CD8-positive, alpha-beta memory T cell (primary cell): ENCODE measurements around the gene NRIP1. TPM values are rescaled to one million over a fixed set of nuclear protein-coding genes. Genes with fewer than 3 reads are reported as not detected.

Source experiments
- CTCF ChIA-PET: fragments of 350-600 bp; sonication (Branson Sonifier 250); formaldehyde crosslinking; loops from one replicate; lab custom pipeline; 2021; ENCODE audit warnings: antibody characterized with exemption; lab: Charles Lee
- POLR2A ChIA-PET: fragments of 350-600 bp; sonication (Branson Sonifier 250); formaldehyde crosslinking; loops from one replicate; lab custom pipeline; 2021; ENCODE audit warnings: antibody characterized with exemption; lab: Charles Lee
- DNase-seq, 5 donors: peaks; one replicate each; pipeline versions ENCODE4 v3.0.0 to v3.0.0-alpha.2; 2020 to 2022; ENCODE audit warnings: mixed read lengths in 1 of 5
- H3K27ac ChIP-seq: one replicate; pipeline ENCODE4 v1.7.0; 2013; ENCODE audit warnings: low read depth, mild to moderate bottlenecking, low read length, moderate library complexity
- H3K27me3 ChIP-seq: 2 replicates; pipeline ENCODE4 v1.7.0; 2013; ENCODE audit warnings: low read length, mild to moderate bottlenecking; ENCODE audit not compliant: insufficient read depth, poor library complexity, severe bottlenecking
- H3K36me3 ChIP-seq: 2 replicates; pipeline ENCODE4 v1.7.0; 2013; ENCODE audit warnings: mild to moderate bottlenecking, low read length, moderate library complexity; ENCODE audit not compliant: insufficient read depth
- H3K4me1 ChIP-seq: 2 replicates; pipeline ENCODE4 v1.7.0; 2013; ENCODE audit warnings: mild to moderate bottlenecking, low read length, moderate library complexity; ENCODE audit not compliant: insufficient read depth
- H3K4me3 ChIP-seq: 2 replicates; pipeline ENCODE4 v1.7.0; 2013; ENCODE audit warnings: mild to moderate bottlenecking, low read length
- H3K9me3 ChIP-seq: 2 replicates; pipeline ENCODE4 v1.7.0; 2013; ENCODE audit warnings: mild to moderate bottlenecking, low read length
- H3K27ac Mint-ChIP-seq, 8 donors: one replicate each; pipeline ENCODE4 v1.8.0; 2020 to 2021; ENCODE audit warnings: mixed read lengths in 8 of 8, mild to moderate bottlenecking in 6 of 8, inconsistent platforms in 3 of 8, moderate library complexity in 3 of 8
- H3K27me3 Mint-ChIP-seq, 2 donors: one replicate each; pipeline ENCODE4 v1.8.0; 2020 to 2021; ENCODE audit warnings: mixed read lengths in 2 of 2, mild to moderate bottlenecking in 1 of 2, moderate library complexity in 1 of 2
- H3K36me3 Mint-ChIP-seq, 3 donors: one replicate each; pipeline ENCODE4 v1.8.0; 2020 to 2021; ENCODE audit warnings: mixed read lengths in 3 of 3, inconsistent platforms in 1 of 3, mild to moderate bottlenecking in 1 of 3
- H3K4me1 Mint-ChIP-seq, 3 donors: one replicate each; pipeline ENCODE4 v1.8.0; 2020 to 2021; ENCODE audit warnings: mixed read lengths in 3 of 3, inconsistent platforms in 1 of 3, mild to moderate bottlenecking in 1 of 3
- H3K4me3 Mint-ChIP-seq, 7 donors: one replicate each; pipeline ENCODE4 v1.8.0; 2020 to 2021; ENCODE audit warnings: mixed read lengths in 7 of 7, mild to moderate bottlenecking in 6 of 7, moderate library complexity in 4 of 7, inconsistent platforms in 2 of 7
- H3K9me3 Mint-ChIP-seq, 5 donors: one replicate each; pipeline ENCODE4 v1.8.0; 2020 to 2022; ENCODE audit warnings: mixed read lengths in 5 of 5, mild to moderate bottlenecking in 3 of 5, moderate library complexity in 2 of 5, inconsistent platforms in 1 of 5
- polyA plus RNA-seq: library from polyadenylated mRNA; unstranded; fragments of 300-500 nt; fragmentation: Illumina TruSeq; gene quantifications from one replicate; pipeline ENCODE4 v1.2.3, GENCODE V29; 2021
- total RNA-seq, 2 experiments: library from RNA; stranded (reverse); gene quantifications; one replicate each; pipeline ENCODE4 v1.2.3, GENCODE V29; 2021

NRIP1 gene
- total and polyA plus RNA-seq, 3 experiments from 2014 or later: 14.6 to 37.6 (median 15.7) TPM

DNA sequence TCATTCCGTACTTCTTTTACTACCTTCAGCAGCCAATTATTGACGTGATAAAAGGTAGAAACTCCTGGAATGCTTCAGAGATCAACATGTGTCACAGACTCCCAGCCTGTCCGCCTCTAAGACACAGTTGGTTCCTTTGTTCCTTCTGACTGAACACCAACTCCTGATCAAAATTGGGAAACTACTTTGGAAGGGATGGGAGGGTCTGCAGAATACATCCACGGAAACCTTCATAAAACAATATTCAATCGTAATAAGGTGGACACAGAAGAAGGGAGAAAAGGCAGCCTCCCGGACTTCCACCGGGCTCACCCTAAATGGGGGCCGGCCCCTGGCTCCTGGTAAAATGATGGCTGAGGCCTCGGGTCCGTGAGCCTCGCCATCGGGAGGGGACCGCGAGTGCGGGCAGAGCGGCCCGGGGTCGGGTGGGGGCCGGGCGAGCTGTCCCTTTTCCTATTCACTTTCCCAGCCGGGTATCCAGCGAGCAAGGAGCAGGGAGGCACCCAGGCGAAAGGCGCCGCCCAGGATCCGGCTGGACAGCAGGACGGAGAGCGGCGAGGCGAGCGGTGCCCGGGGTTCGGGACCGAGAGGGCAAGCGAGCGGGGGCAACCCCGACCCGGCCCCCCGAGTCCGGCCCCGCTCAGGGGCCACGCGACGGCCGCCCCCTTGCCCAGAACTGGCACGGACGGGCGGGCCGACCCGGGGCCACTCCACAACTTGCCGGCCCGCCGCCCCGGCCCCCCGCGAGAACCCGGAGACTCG is 805 bp downstream of the NRIP1 start:
- ChIA-PET CTCF (no interaction called here), POLR2A (no interaction called here)
- Mint-ChIP-seq H3K4me1 (peaks cover 50 to 62% (median 61%) of the 10 kb centered on the region in 3 donors), H3K27me3 (peaks cover 6 to 22% of the 10 kb centered on the region in 2 donors), H3K9me3 (no peaks in the 10 kb centered on the region), H3K36me3 (peaks cover 0 to 12% (median 0%) of the 10 kb centered on the region in 3 donors), H3K27ac (peak overlapping the region; percentile 57 to 96 (median 88)), H3K4me3 (peak overlapping the region; percentile 70 to 93 (median 85))
- Histone ChIP-seq H3K27ac (peak overlapping the region; percentile 62), H3K4me3 (peak overlapping the region; percentile 57), H3K27me3 (no peaks in the 10 kb centered on the region), H3K36me3 (no peaks in the 10 kb centered on the region), H3K4me1 (peaks cover 32% of the 10 kb centered on the region), H3K9me3 (no peaks in the 10 kb centered on the region)
- DNase-seq: peak in 3 of 5 donors; percentile 2 to 48 (median 29)

DNA sequence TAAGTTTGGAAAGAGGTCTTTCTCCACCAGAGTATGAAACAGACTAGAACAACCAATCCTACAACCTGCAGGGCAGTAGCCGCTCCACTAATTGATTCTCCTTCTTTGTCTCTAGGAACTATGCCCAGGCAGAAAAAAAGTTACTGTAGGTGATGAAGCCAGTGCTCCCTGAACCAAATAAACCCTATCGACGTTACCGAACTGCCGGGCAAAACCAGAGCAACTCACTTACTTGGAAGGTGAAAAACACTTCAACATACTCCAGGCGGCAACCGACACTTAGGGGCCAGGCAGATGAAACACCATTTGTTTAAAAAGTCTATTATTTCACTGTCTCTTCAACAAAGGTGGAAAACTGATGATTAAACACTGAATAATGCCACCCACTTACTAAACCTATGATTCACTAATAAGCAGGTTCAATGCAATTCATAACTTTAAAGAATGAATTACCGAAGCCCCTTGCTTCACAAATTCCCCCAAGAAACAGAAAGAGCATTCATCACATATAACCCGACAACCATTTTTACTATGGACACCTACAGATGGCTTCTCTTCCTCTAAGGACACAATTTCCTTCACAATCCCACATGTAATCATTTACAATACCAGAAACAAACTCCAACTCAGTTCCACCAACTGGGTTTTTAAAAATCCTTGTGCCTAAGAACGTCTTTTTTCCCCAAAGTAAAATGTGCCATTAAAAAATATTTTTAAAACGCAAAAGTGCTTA is 1.6 kb downstream of the NRIP1 start:
- ChIA-PET CTCF (no interaction called here), POLR2A (no interaction called here)
- H3K4me1 Mint-ChIP-seq: peaks cover 57 to 70% (median 68%) of the 10 kb centered on the region in 3 donors
- no peaks in the 10 kb centered on the region for H3K9me3 Mint-ChIP-seq
- H3K9me3 ChIP-seq: no peaks in the 10 kb centered on the region
- H3K27ac ChIP-seq: peak overlapping the region; percentile 62
- H3K27ac Mint-ChIP-seq: peak overlapping the region; percentile 57 to 96 (median 88)
- peaks cover 0 to 12% (median 0%) of the 10 kb centered on the region in 3 donors for H3K36me3 Mint-ChIP-seq
- DNase-seq: peak in 1 of 5 donors; percentile 35
- H3K4me3 Mint-ChIP-seq: peak overlapping the region; percentile 70 to 93 (median 85)
- peaks cover 34% of the 10 kb centered on the region for H3K4me1 ChIP-seq
- H3K27me3 Mint-ChIP-seq: peaks cover 6 to 18% of the 10 kb centered on the region in 2 donors
- no peaks in the 10 kb centered on the region for H3K27me3 ChIP-seq
- no peaks in the 10 kb centered on the region for H3K36me3 ChIP-seq
- peak overlapping the region; percentile 57 for H3K4me3 ChIP-seq

DNA sequence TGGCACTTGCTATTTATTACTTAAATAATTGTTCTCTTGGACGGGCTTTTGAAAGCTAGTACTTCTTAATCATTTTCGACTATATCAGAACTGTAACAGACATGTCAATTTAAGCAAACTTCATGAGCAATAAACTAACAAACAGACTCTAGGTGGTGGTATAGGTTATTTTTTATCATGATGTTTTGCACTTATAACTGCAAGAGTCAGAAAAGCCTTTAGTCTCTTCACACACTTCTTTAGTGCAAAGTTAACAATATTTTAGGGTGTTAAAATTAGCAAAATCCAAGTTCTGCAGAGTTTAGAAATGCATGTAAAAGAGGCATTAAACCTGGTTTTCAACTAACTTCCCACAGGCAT is 2.2 kb downstream of the NRIP1 start:
- POLR2A ChIA-PET: no interaction called here
- no peaks in the 10 kb centered on the region for H3K36me3 ChIP-seq
- peak overlapping the region; percentile 57 for H3K4me3 ChIP-seq
- CTCF ChIA-PET: no interaction called here
- Mint-ChIP-seq H3K27me3 (peaks cover 6 to 13% of the 10 kb centered on the region in 2 donors), H3K27ac (peak overlapping the region in 7 of 8 donors; percentile 2 to 96 (median 86)), H3K36me3 (peaks cover 0 to 12% (median 0%) of the 10 kb centered on the region in 3 donors), H3K4me3 (peak overlapping the region; percentile 70 to 93 (median 85)), H3K9me3 (no peaks in the 10 kb centered on the region), H3K4me1 (peaks cover 61 to 76% (median 75%) of the 10 kb centered on the region in 3 donors)
- peak in 2 of 5 donors; percentile 17 to 43 for DNase-seq
- peaks cover 34% of the 10 kb centered on the region for H3K4me1 ChIP-seq
- H3K27ac ChIP-seq: peak overlapping the region; percentile 52
- H3K9me3 ChIP-seq: no peaks in the 10 kb centered on the region
- H3K27me3 ChIP-seq: no peaks in the 10 kb centered on the region

DNA sequence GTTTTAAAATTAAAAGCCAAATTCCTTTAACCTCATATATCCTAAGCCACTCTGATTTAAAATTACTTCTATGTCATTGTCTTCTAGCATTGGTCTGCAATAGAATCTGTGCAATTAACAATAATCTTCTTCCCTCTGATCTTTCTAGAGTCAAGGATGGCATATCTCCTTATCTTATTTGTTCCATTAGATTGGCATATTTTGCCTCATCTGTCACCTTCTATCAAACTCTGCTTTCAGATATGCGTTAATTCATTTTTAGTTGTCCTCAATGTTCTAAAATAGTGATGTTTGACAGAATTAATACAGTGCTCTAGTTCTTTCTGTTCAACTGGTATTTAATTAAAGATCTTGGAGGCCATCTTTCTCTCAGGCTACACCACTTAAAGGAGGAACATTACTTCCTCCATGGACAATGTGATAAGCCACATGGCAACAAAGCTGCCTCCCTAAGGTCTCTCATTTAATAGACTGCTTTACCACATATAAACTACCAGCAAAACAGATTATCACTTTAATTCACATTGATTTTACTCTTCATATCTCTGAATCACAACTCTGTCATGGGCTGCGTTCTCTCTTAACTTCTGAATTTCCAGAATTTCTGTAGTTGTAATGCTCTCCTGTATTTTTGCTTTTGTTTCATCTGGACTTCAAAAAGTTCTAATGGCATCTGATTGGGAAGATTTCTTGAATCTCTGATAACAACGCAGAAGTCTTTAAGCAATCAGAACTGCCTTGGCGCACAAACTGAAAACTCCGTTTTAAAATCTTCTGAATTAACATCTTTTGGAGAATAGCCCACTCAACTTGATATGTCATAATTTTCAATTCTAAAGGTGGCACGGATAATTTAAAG is 2.8 kb downstream of the NRIP1 start:
- H3K4me3 ChIP-seq: no peak overlapping the region
- ChIA-PET CTCF (no interaction called here), POLR2A (no interaction called here)
- peaks cover 6 to 13% of the 10 kb centered on the region in 2 donors for H3K27me3 Mint-ChIP-seq
- peaks cover 66 to 78% (median 75%) of the 10 kb centered on the region in 3 donors for H3K4me1 Mint-ChIP-seq
- no peaks in the 10 kb centered on the region for H3K9me3 Mint-ChIP-seq
- H3K27ac Mint-ChIP-seq: peak overlapping the region in 4 of 8 donors; percentile 80 to 96 (median 90)
- peak overlapping the region; percentile 4 to 93 (median 85) for H3K4me3 Mint-ChIP-seq
- no peak for DNase-seq
- peaks cover 34% of the 10 kb centered on the region for H3K4me1 ChIP-seq
- H3K27ac ChIP-seq: peak overlapping the region; percentile 52
- H3K36me3 Mint-ChIP-seq: peaks cover 0 to 12% (median 0%) of the 10 kb centered on the region in 3 donors
- H3K36me3 ChIP-seq: no peaks in the 10 kb centered on the region
- no peaks in the 10 kb centered on the region for H3K9me3 ChIP-seq
- H3K27me3 ChIP-seq: no peaks in the 10 kb centered on the region

DNA sequence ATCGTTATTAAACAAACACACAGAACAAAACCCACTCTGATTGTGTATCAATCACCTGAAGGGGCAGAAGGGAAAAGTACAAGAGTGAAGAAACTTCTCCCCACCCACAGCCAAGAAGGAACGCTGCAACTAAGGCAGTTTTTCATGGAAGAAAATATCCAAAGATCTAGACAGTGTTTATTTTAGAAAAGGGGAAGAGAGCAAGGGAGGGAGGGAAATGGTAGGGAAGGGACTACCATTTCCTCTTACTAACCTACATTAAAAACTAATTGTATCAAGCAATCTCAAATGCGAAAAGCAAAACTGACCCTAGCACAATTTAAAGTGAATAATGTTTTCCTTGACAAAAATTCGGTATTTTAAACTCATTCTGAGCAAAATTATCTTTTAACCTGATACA is 3.5 kb downstream of the NRIP1 start:
- H3K4me3 ChIP-seq: no peak overlapping the region
- ChIA-PET POLR2A (no interaction called here), CTCF (no interaction called here)
- peaks cover 30% of the 10 kb centered on the region for H3K4me1 ChIP-seq
- peak overlapping the region in 2 of 8 donors; percentile 39 to 58 for H3K27ac Mint-ChIP-seq
- H3K36me3 Mint-ChIP-seq: peaks cover 0 to 12% (median 0%) of the 10 kb centered on the region in 3 donors
- H3K9me3 ChIP-seq: no peaks in the 10 kb centered on the region
- H3K27me3 Mint-ChIP-seq: peaks cover 6 to 13% of the 10 kb centered on the region in 2 donors
- no peak for DNase-seq
- H3K27ac ChIP-seq: peak overlapping the region; percentile 52
- H3K36me3 ChIP-seq: no peaks in the 10 kb centered on the region
- no peaks in the 10 kb centered on the region for H3K27me3 ChIP-seq
- peak overlapping the region in 2 of 7 donors; percentile 52 to 53 for H3K4me3 Mint-ChIP-seq
- H3K9me3 Mint-ChIP-seq: no peaks in the 10 kb centered on the region
- peaks cover 69 to 82% (median 79%) of the 10 kb centered on the region in 3 donors for H3K4me1 Mint-ChIP-seq

DNA sequence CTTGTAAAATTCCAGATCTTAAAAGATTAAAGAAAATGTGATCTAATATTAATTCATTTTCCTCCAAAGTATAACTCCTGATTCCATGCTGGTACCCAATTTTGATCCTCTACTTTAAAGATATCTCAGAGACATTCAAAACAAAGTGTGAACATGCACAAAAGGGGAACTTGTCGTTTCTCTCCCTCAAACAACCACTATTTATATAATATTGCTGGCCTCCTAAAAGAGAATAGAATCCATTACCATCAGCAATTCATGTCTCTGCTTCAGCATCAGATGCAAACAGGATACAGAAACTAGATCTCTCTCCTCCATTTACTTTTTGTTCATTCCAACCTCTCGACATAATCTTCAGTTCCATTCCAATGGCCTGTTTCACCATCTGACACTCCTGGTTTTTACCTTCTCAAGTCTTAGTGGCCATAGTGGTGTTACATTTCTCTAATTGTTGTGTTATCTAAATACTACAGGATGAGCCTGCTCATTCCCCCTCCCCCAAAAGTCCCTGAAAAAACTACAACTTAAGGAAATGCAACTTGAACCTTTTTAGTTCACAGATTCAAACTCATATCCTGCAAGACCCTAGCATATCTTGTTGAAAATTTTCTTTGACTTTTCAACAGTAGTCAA is 4.1 kb downstream of the NRIP1 start:
- H3K27ac ChIP-seq: peak overlapping the region; percentile 52
- no peak overlapping the region for H3K4me3 ChIP-seq
- no peaks in the 10 kb centered on the region for H3K36me3 ChIP-seq
- ChIA-PET POLR2A (no interaction called here), CTCF (no interaction called here)
- peaks cover 0 to 6% (median 0%) of the 10 kb centered on the region in 3 donors for H3K36me3 Mint-ChIP-seq
- H3K27me3 Mint-ChIP-seq: peaks cover 4 to 13% of the 10 kb centered on the region in 2 donors
- H3K27ac Mint-ChIP-seq: peak overlapping the region in 3 of 8 donors; percentile 13 to 58 (median 53)
- no peak for DNase-seq
- H3K9me3 Mint-ChIP-seq: no peaks in the 10 kb centered on the region
- peak overlapping the region in 4 of 7 donors; percentile 3 to 53 (median 14) for H3K4me3 Mint-ChIP-seq
- no peaks in the 10 kb centered on the region for H3K27me3 ChIP-seq
- peaks cover 30% of the 10 kb centered on the region for H3K4me1 ChIP-seq
- H3K9me3 ChIP-seq: no peaks in the 10 kb centered on the region
- peaks cover 68 to 77% (median 76%) of the 10 kb centered on the region in 3 donors for H3K4me1 Mint-ChIP-seq

DNA sequence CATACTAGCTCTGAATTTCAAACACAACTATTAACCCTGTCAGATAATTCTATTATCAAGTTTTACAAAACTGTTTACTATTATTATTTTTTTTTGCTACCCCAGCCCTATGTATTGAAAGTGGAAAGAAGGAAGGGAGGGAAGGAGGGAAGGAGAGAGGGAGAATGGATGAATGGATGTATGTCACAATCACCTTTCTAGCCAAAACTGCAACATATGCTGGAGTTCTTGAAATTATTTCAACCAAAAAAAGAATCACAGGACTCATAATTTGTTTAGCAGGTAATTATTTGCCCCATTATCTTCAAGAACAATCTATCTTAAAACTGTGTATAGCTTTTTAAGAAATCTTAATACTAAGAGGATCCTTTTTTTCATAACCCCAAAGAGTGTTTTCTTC is 5.4 kb downstream of the NRIP1 start:
- Mint-ChIP-seq H3K4me1 (peaks cover 75 to 88% (median 86%) of the 10 kb centered on the region in 3 donors), H3K27me3 (peaks cover 4 to 13% of the 10 kb centered on the region in 2 donors), H3K27ac (peak overlapping the region in 1 of 8 donors; percentile 42), H3K9me3 (no peaks in the 10 kb centered on the region), H3K36me3 (peaks cover 0 to 2% (median 0%) of the 10 kb centered on the region in 3 donors), H3K4me3 (peak overlapping the region in 1 of 7 donors; percentile 70)
- ChIA-PET CTCF (interaction anchor here (0.8 to 1.0 kb wide), 2 partner anchors 11 to 423 kb away, joined by 3 read pairs; no protein-coding TSS in a partner anchor), POLR2A (no interaction called here)
- Histone ChIP-seq H3K9me3 (no peaks in the 10 kb centered on the region), H3K4me1 (peaks cover 30% of the 10 kb centered on the region), H3K4me3 (no peak overlapping the region), H3K27me3 (no peaks in the 10 kb centered on the region), H3K36me3 (no peaks in the 10 kb centered on the region), H3K27ac (no peak overlapping the region)
- no peak for DNase-seq
